Activated T-helper 1 cell treated with anti-CD3 and anti-CD28 coated beads, Interleukin-12 subunit alpha, Interleukin-12 subunit beta, Interleukin-2, Interleukin-4 antibody, amounts not matched to agents 30 ng/mL and 10 ng/mL and 1 ng/mL, durations not matched to agents 14 hours and 24 hours and 36 hours (primary cell): ENCODE data around the gene ADARB2. TPM values are rescaled to one million over a fixed set of nuclear protein-coding genes. Genes with fewer than 3 reads are reported as not detected.
A peak's percentile ranks its signal among the peaks of the same experiment; 100 is the strongest.
"Not testable (repeated sequence)": the region's sequence is repeated elsewhere in the genome, so short reads cannot be mapped to it uniquely, and the experiment has no call there.

Experiments used
- DNase-seq: peaks from one replicate; pipeline ENCODE4 v3.0.0; 2021; ENCODE audit warnings: low spot score
- H3K27ac Mint-ChIP-seq: one replicate; pipeline ENCODE4 v1.8.0; 2021; ENCODE audit warnings: mild to moderate bottlenecking, mixed read lengths
- H3K27me3 Mint-ChIP-seq: one replicate; pipeline ENCODE4 v1.8.0; 2022; ENCODE audit warnings: mild to moderate bottlenecking, moderate library complexity, mixed read lengths; ENCODE audit not compliant: insufficient read depth
- H3K36me3 Mint-ChIP-seq: one replicate; pipeline ENCODE4 v1.8.0; 2021; ENCODE audit warnings: low read depth, mixed read lengths
- H3K4me1 Mint-ChIP-seq: one replicate; pipeline ENCODE4 v1.8.0; 2021; ENCODE audit warnings: low read depth, mixed read lengths
- H3K4me3 Mint-ChIP-seq: one replicate; pipeline ENCODE4 v1.8.0; 2021; ENCODE audit warnings: mild to moderate bottlenecking, moderate library complexity, mixed read lengths
- H3K9me3 Mint-ChIP-seq: one replicate; pipeline ENCODE4 v1.8.0; 2021; ENCODE audit warnings: mixed read lengths
- intact Hi-C: fragments of 100-400 bp; cut with micrococcal nuclease; formaldehyde crosslinking; loops from one replicate; pipeline ENCODE4 v1.15.1; 2024
- total RNA-seq: library from RNA; stranded (reverse); gene quantifications from 2 replicates; pipeline ENCODE4 v1.2.3, GENCODE V29; 2022

ADARB2 gene
- total RNA-seq = 0.05 and 0.20 TPM in 2 replicates

DNA sequence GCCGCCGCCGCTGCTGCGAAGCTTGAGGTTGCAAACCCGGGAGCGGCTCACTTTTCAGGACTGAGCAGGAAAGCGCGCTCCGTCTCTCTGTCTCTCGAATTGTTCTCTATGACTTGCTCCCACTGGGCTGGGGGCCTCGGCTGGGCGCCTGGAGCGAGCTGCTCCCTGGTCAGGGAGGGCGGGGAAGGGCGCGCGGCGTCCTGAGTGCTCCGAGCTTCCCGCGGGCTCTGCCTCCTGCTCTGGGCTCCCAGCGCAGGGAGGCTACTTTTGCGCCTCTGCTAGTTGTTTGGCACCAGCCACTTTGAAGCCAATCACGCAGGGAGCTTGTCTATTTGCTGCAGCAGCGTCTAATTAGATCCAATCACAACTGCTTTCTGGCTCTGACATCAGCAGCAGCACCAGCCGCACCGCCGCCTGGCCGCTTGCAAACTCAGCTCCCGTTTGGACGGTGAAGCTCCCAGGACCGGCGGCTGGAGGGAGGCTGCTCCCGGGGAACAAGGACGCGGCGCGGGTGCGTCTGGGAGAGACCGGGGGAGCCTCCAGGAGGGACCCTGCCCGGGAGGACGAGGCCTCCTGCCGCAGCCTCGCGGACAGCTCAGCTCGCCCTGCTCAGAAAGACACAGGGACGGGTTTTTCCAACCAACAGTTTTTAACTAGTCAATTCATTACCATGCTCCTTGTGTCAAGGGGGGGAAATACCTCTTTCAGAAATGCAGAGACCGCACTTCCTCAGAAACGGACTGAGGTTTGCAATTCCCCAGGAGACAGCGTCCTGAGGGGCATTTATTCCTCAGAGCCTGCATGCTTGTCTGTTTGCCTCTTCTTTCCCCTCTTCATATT is at the start of gene ADARB2:
Gene ADARB2 (minus strand): TSS at position 304 of the 840 bp plus-strand sequence.
- H3K36me3 Mint-ChIP-seq = no peaks in the 10 kb centered on the region
- peak; percentile 3 for DNase-seq

DNA sequence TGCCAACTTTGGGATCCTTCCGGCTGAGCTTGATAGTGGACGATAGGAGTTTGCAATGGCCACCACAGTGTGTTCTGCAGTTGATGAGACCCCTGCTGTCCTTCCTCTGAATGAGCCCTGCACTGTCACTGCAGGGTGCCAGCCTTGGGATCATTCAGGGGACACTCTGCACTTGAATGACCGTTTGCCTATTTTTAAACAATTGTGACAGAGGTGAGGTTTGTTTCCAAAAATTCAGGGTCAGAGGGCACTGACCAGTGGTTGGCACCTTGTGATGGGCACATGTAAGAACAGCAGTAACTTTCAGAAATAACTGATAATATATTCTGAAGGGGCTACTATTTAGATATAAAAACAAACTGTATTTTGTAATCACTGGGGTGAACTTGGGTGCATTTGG is 48.5 kb upstream of the ADARB2 start:
- intact Hi-C loops = no loop called here
- no peak for DNase-seq
- Mint-ChIP-seq H3K4me3 (no peak overlapping the region), H3K27ac (no peak overlapping the region), H3K4me1 (no peaks in the 10 kb centered on the region), H3K9me3 (no peaks in the 10 kb centered on the region), H3K27me3 (peaks cover 6% of the 10 kb centered on the region), H3K36me3 (no peaks in the 10 kb centered on the region)

More for the DNA sequence above, at the start of gene ADARB2:
- H3K4me1 Mint-ChIP-seq = peaks cover 6% of the 10 kb centered on the region
- intact Hi-C loops = loop anchor here (10.0 kb wide), 1 partner anchor 623 kb away; no protein-coding TSS in a partner anchor
- peaks cover 68% of the 10 kb centered on the region for H3K27me3 Mint-ChIP-seq
- H3K4me3 Mint-ChIP-seq = peak within 1 kb of the TSS; percentile 76
- H3K27ac Mint-ChIP-seq = no peak within 1 kb of the TSS
- H3K9me3 Mint-ChIP-seq = no peaks in the 10 kb centered on the region

DNA sequence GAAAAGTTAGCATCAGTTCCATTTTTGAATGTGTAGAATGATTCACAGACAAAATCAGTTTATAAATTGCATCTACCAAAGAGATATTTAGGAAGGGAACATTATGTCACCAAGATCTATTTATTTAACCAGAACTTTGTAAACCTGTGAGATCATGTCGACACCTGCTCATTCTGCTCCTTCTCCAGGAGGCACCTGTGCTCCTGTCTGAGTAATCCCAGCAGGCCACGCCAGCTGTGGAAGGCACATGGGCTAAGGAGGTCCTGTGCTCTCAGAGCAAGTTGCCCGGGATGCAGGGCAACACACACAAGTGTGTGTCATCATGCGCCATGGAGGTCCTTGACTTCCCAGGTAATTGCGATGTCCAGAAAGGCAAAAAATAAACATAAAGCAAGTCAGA is 45.5 kb upstream of the ADARB2 start:
- Mint-ChIP-seq H3K4me3 (no peak overlapping the region), H3K27ac (no peak overlapping the region), H3K4me1 (no peaks in the 10 kb centered on the region), H3K36me3 (no peaks in the 10 kb centered on the region), H3K9me3 (no peaks in the 10 kb centered on the region), H3K27me3 (peaks cover 4% of the 10 kb centered on the region)
- no peak for DNase-seq
- intact Hi-C loops = no loop called here

DNA sequence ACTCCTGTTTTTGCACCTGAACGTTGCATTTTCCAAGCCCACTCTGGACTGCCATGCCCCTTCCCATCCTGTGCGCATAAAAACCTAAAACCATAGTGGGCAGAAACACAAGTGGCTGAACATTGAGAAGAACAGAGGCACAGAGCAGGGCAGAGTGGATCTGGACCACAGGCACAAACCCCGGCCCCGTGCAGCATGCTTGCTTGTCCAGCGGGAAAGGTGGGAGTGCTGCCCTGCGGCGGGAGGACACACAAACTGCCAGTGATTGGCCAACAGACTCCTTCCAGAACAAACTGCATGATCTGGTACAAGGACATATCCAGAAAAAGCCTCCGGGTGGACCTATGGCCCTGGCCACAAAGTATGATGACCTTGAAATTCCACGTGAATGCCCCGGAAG is 42.5 kb upstream of the ADARB2 start:
- no peaks in the 10 kb centered on the region for H3K9me3 Mint-ChIP-seq
- no peaks in the 10 kb centered on the region for H3K36me3 Mint-ChIP-seq
- no peak overlapping the region for H3K27ac Mint-ChIP-seq
- H3K4me1 Mint-ChIP-seq = no peaks in the 10 kb centered on the region
- peaks cover 4% of the 10 kb centered on the region for H3K27me3 Mint-ChIP-seq
- intact Hi-C loops = no loop called here
- no peak for DNase-seq
- no peak overlapping the region for H3K4me3 Mint-ChIP-seq

DNA sequence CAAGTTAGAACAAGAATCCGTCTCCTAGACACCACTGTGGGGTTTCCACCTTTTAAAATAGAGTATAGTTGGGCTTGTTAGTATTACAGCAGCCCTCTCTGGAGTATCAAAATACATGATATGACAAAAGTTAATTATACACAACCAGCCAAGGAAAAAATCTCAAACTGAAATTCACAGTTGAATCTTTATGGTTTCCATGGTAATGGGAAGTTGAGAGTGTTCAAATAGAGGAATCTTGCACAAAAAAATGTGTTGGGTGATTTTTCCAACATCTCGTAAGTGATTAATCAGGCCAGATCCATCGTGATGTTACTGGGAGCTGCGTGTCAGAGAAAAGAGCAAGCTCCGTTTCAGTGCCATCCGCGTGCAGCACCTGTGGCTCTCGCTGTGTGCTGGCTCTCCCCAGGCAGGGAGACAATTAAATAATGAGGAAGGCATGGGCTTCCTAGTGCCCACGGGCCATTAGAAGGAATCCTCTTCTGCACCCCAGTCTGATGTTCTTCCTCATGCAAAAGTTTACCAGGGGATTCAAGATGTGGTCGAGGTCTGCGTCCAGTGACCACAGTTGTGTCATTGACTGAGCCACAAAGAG is 41.1 kb upstream of the ADARB2 start:
- intact Hi-C loops = no loop called here
- no peaks in the 10 kb centered on the region for H3K36me3 Mint-ChIP-seq
- no peak for DNase-seq
- no peak overlapping the region for H3K27ac Mint-ChIP-seq
- no peak overlapping the region for H3K4me3 Mint-ChIP-seq
- H3K27me3 Mint-ChIP-seq = peaks cover 2% of the 10 kb centered on the region
- H3K4me1 Mint-ChIP-seq = no peaks in the 10 kb centered on the region
- H3K9me3 Mint-ChIP-seq = no peaks in the 10 kb centered on the region

DNA sequence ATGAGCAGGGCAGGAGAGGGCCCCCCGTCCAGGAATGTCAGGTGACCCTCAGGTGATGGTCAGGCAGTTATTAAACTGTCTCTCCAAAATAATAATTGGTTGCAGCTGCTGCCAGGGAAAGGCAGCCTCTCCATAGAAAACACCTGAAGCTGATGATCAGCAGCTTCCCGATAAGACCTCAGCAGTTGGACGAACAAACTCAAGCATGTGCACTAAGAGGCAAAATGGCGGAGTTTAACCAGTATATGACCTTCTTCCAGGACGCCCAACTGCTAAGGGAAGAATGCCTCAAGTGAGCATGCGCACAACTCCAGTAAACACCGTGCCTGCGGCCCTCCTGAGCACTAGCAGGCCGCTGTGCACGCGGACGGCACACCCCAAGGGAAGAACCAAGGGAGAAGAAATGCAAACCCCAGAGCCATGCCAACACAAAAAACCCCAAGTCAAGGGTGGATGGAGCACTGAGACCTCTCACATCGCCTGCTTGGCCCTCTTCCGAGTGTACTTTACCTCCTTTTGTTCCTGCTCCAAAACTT is 38.9 kb upstream of the ADARB2 start:
- Mint-ChIP-seq H3K36me3 (no peaks in the 10 kb centered on the region), H3K27ac (no peak overlapping the region), H3K4me3 (no peak overlapping the region), H3K9me3 (no peaks in the 10 kb centered on the region), H3K27me3 (peaks cover under 1% of the 10 kb centered on the region), H3K4me1 (no peaks in the 10 kb centered on the region)
- no peak for DNase-seq
- intact Hi-C loops = no loop called here

DNA sequence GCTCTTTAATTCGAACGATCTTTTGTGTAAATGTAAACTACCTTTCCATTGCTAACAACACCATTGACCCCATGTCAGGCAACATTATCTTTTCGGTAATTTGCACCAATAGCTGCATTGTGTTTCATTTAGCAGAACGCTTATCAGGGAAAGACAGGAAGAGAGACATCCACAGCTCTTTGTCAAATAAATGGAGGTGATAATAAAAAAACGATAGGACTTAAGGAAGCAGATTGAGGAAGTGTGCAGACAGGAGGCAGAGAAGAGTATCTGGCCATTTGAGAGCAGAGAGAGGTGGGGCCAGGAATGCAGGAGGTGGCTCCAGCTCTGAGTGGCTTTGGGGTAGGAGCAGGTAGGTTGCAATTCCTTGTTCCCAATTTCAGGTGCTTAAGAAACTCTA is 37.5 kb upstream of the ADARB2 start:
- no peak for DNase-seq
- H3K9me3 Mint-ChIP-seq = no peaks in the 10 kb centered on the region
- peaks cover 4% of the 10 kb centered on the region for H3K27me3 Mint-ChIP-seq
- H3K4me3 Mint-ChIP-seq = no peak overlapping the region
- no peaks in the 10 kb centered on the region for H3K4me1 Mint-ChIP-seq
- no peak overlapping the region for H3K27ac Mint-ChIP-seq
- intact Hi-C loops = no loop called here
- no peaks in the 10 kb centered on the region for H3K36me3 Mint-ChIP-seq

DNA sequence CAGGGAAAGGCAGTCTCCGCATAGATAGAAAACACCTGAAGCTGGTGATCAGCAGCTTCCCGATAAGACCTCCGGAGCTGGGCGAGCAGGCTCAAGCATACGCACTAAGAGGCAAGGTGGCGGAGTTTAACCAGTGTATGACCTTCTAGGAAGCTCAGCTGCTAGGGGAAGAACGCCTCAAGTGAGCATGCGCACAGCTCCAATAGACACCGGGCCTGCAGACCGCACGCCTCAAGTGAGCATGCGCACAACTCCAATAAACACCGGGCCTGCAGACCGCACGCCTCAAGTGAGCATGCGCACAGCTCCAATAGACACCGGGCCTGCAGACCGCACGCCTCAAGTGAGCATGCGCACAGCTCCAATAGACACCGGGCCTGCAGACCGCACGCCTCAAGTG is 35.9 kb upstream of the ADARB2 start:
- DNase-seq, H3K27me3 Mint-ChIP-seq, H3K9me3 Mint-ChIP-seq, H3K27ac Mint-ChIP-seq, H3K4me3 Mint-ChIP-seq, H3K36me3 Mint-ChIP-seq, intact Hi-C loops, H3K4me1 Mint-ChIP-seq: not testable (repeated sequence)

DNA sequence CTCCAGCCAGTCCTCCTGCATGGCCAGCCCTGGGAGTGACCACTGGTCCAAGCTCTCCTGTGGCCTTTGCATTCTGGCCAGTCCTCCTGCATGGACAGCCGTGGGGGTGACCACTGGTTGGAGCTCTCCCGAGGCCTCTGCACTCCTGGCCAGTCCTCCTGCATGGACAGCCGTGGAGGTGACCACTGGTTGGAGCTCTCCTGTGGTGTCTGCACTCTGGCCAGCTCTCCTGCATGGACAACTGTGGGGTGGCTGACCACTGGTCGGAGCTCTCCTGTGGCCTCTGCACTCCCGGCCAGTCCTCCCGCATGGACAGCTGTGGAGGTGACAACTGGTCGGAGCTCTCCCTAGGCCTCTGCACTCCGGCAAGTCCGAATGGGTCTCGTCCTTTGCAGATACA is 28.7 kb upstream of the ADARB2 start:
- H3K4me1 Mint-ChIP-seq = no peaks in the 10 kb centered on the region
- no peaks in the 10 kb centered on the region for H3K9me3 Mint-ChIP-seq
- H3K36me3 Mint-ChIP-seq = no peaks in the 10 kb centered on the region
- H3K27me3 Mint-ChIP-seq = peaks cover 2% of the 10 kb centered on the region
- H3K4me3 Mint-ChIP-seq = no peak overlapping the region
- intact Hi-C loops = no loop called here
- no peak for DNase-seq
- no peak overlapping the region for H3K27ac Mint-ChIP-seq

DNA sequence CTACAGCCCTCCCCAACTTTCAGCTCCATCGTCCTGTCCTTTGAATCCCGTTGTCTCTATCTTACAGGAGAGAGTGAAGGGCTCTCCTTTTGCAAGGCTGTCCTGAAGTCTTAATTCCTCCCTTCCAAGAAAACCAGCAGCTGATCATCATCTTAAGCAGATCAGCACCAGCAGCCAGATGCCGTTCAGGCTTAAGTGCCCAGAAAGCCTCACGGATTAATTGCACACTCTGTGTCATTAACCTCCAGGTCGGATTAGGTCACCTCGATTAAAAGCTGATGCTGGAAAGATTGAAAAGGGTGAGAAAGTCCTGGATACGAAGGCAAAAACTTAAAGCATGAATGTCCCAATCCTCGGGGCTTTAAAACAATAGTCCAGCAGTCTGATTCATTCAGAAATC is 24.8 kb upstream of the ADARB2 start:
- Mint-ChIP-seq H3K4me1 (no peaks in the 10 kb centered on the region), H3K27ac (no peak overlapping the region), H3K4me3 (no peak overlapping the region), H3K36me3 (no peaks in the 10 kb centered on the region), H3K9me3 (peaks cover 11% of the 10 kb centered on the region), H3K27me3 (no peaks in the 10 kb centered on the region)
- DNase-seq = no peak
- intact Hi-C loops = no loop called here

DNA sequence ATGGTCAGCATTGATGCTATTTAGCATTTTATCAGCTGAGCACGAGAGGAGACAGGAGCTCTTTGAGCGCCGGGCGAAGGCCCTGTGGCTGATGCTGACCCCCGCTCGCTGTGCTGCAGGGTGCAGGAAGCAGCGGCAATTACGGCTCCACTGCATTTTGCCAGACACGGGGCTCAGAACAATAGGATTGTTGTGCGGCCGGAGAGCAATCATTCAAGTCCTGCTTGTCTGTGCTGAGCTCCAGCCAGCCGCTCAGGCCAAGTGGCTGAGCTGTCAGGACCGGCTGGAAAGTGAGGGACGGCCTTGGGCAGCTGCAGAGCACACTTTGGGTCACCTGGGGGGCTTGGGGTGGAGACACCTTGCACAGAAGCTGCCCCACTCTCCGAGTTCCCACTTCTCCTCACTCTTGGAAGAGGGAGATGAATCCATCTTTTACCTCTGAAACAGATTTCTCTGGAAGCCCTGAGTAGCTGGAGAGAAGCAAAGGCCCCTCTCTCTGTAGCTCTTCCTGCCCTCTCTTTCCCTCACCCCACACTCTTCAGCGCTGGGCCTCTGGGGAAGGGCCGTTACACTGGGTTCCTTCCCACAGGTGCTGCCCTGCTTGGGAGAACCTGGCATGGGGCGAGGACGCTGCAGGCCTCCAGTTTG is 17.3 kb upstream of the ADARB2 start:
- Mint-ChIP-seq H3K27ac (no peak overlapping the region), H3K9me3 (peaks cover 14% of the 10 kb centered on the region), H3K4me3 (no peak overlapping the region), H3K4me1 (no peaks in the 10 kb centered on the region), H3K27me3 (peaks cover 18% of the 10 kb centered on the region), H3K36me3 (no peaks in the 10 kb centered on the region)
- intact Hi-C loops = no loop called here
- no peak for DNase-seq

DNA sequence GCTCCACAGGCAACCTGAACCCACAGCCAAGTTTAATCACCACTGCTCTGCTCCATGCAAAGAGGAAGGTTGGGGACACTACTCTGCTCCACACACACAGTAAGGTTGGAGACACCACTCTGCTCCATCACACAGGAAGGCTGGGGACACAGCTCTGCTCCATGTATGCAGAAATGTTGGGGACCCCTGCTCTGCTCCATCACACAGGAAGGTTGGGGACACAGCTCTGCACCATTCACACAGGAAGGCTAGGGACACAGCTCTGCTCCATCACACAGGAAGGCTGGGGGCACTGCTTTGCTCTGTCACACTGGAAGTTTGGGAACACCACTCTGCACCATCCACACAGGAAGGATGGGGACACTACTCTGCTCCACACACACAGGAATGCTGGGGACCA is 14.8 kb upstream of the ADARB2 start:
- Mint-ChIP-seq H3K27ac (no peak overlapping the region), H3K36me3 (no peaks in the 10 kb centered on the region), H3K9me3 (peaks cover 14% of the 10 kb centered on the region), H3K4me3 (no peak overlapping the region), H3K4me1 (no peaks in the 10 kb centered on the region), H3K27me3 (peaks cover 19% of the 10 kb centered on the region)
- DNase-seq = no peak
- intact Hi-C loops = no loop called here

DNA sequence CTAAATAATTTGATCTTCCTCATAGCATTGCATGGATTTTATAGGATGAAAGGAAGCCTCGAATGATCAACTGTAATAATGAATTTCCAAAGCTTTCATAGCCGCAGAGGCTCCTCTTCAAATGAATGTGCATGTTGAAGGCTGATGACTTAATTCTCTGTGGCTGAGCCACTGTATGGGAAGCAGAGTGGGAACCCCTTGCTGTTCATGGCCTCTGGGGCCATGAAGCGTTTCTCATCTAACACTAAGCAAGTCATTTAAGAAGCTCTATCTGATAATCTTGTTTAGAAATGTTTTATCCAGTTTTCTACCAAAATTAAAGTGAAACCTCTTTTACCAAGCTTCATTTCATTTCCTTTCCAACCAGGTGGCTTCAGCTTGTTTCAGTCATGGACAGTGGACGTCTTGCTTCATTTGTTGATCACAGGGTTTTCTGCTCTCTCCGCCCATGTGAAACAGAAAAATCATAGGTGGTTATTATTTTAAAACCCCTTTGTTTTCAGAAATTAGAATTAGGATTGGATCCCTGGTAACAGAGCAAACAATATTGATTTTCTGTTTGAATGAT is 10.3 kb upstream of the ADARB2 start:
- Mint-ChIP-seq H3K9me3 (peaks cover 14% of the 10 kb centered on the region), H3K27me3 (peaks cover 12% of the 10 kb centered on the region), H3K36me3 (no peaks in the 10 kb centered on the region), H3K4me1 (no peaks in the 10 kb centered on the region), H3K27ac (no peak overlapping the region), H3K4me3 (no peak overlapping the region)
- intact Hi-C loops = no loop called here
- DNase-seq = no peak
